H9 (cell line): ENCODE results near the gene TTC24. TPM values are rescaled to one million over a fixed set of nuclear protein-coding genes. Genes with fewer than 3 reads are reported as not detected.

Source experiments
- DNase-seq: peaks from one replicate; pipeline ENCODE4 v3.0.0-alpha.2; 2017
- H2AFZ ChIP-seq: one replicate; pipeline ENCODE4 v1.6.1; 2013; ENCODE audit warnings: mild to moderate bottlenecking, low read length, control low read depth, moderate library complexity
- H2AK5ac ChIP-seq: 2 replicates; pipeline ENCODE4 v1.6.1; 2013; ENCODE audit warnings: low read length, control low read depth, mixed read lengths; ENCODE audit not compliant: insufficient read length
- H2BK120ac ChIP-seq: one replicate; pipeline ENCODE4 v1.6.1; 2013; ENCODE audit warnings: low read depth, mild to moderate bottlenecking, low read length, control low read depth, inconsistent platforms; ENCODE audit not compliant: poor library complexity, severe bottlenecking
- H2BK12ac ChIP-seq: 2 replicates; pipeline ENCODE4 v1.6.1; 2013; ENCODE audit warnings: low read length, control low read depth, mixed read lengths, low read depth; ENCODE audit not compliant: insufficient read length
- H2BK15ac ChIP-seq: 2 replicates; pipeline ENCODE4 v1.6.1; 2013; ENCODE audit warnings: low read depth, low read length, control low read depth
- H2BK20ac ChIP-seq: one replicate; pipeline ENCODE4 v1.6.1; 2013; ENCODE audit warnings: low read depth, mild to moderate bottlenecking, low read length, control low read depth, inconsistent platforms; ENCODE audit not compliant: poor library complexity, severe bottlenecking
- H2BK5ac ChIP-seq: 2 replicates; pipeline ENCODE4 v1.6.1; 2013; ENCODE audit warnings: low read length, control low read depth, mixed read lengths; ENCODE audit not compliant: insufficient read length
- H3K14ac ChIP-seq: 2 replicates; pipeline ENCODE4 v1.6.1; 2013; ENCODE audit warnings: low read length, control low read depth; ENCODE audit not compliant: insufficient read depth
- H3K18ac ChIP-seq: 2 replicates; pipeline ENCODE4 v1.6.1; 2013; ENCODE audit warnings: low read depth, mild to moderate bottlenecking, mixed read lengths, low read length, control low read depth; ENCODE audit not compliant: insufficient read length
- H3K23ac ChIP-seq: 2 replicates; pipeline ENCODE4 v1.6.1; 2013; ENCODE audit warnings: low read length, control low read depth, mixed read lengths, low read depth; ENCODE audit not compliant: insufficient read length
- H3K23me2 ChIP-seq: 2 replicates; pipeline ENCODE4 v1.6.1; 2013; ENCODE audit warnings: low read depth, mild to moderate bottlenecking, mixed read lengths, low read length, control low read depth; ENCODE audit not compliant: insufficient read length, poor library complexity, severe bottlenecking
- H3K27ac ChIP-seq: 2 replicates; pipeline ENCODE4 v1.5.1; 2013; ENCODE audit warnings: low read length, control low read depth, mixed read lengths, low read depth; ENCODE audit not compliant: insufficient read length
- H3K27me3 ChIP-seq: 2 replicates; pipeline ENCODE4 v1.6.1; 2013; ENCODE audit warnings: low read length, control low read depth, inconsistent platforms; ENCODE audit not compliant: insufficient read depth
- H3K4ac ChIP-seq: 2 replicates; pipeline ENCODE4 v1.6.1; 2013; ENCODE audit warnings: low read depth, mild to moderate bottlenecking, control low read depth, inconsistent platforms, low read length, moderate library complexity
- H3K4me1 ChIP-seq: 2 replicates; pipeline ENCODE4 v1.6.1; 2013; ENCODE audit warnings: low read length, control low read depth, inconsistent platforms; ENCODE audit not compliant: insufficient read depth
- H3K4me2 ChIP-seq: 2 replicates; pipeline ENCODE4 v1.6.1; 2013; ENCODE audit warnings: low read length, control low read depth, mixed read lengths; ENCODE audit not compliant: insufficient read length, insufficient read depth
- H3K56ac ChIP-seq: 2 replicates; pipeline ENCODE4 v1.6.1; 2013; ENCODE audit warnings: low read depth, mild to moderate bottlenecking, mixed read lengths, low read length, control low read depth; ENCODE audit not compliant: insufficient read length
- H3K79me1 ChIP-seq: 2 replicates; pipeline ENCODE4 v1.6.1; 2013; ENCODE audit warnings: low read depth, mild to moderate bottlenecking, moderate library complexity, low read length, control low read depth, inconsistent platforms; ENCODE audit not compliant: insufficient read depth, poor library complexity, severe bottlenecking
- H3K79me2 ChIP-seq: 2 replicates; pipeline ENCODE4 v1.6.1; 2013; ENCODE audit warnings: low read length, control low read depth, inconsistent platforms; ENCODE audit not compliant: insufficient read depth
- H3K9ac ChIP-seq: 2 replicates; pipeline ENCODE4 v1.6.1; 2013; ENCODE audit warnings: low read length, control low read depth, mixed read lengths; ENCODE audit not compliant: insufficient read length; ENCODE audit errors: extremely low read depth
- H3K9me3 ChIP-seq: one replicate; pipeline ENCODE4 v1.6.1; 2013; ENCODE audit warnings: low read depth, low read length, inconsistent platforms; ENCODE audit not compliant: control insufficient read depth
- H3T11ph ChIP-seq: one replicate; pipeline ENCODE4 v1.6.1; 2013; ENCODE audit warnings: mild to moderate bottlenecking, low read length, control low read depth, inconsistent platforms
- H4K20me1 ChIP-seq: one replicate; pipeline ENCODE4 v1.6.1; 2013; ENCODE audit not compliant: control insufficient read depth, insufficient read length, insufficient read depth
- H4K5ac ChIP-seq: 2 replicates; pipeline ENCODE4 v1.6.1; 2013; ENCODE audit warnings: low read depth, mild to moderate bottlenecking, mixed read lengths, low read length, control low read depth; ENCODE audit not compliant: insufficient read length
- H4K8ac ChIP-seq: replicated peaks from 2 replicates; pipeline ENCODE4 v1.6.1; 2013; ENCODE audit warnings: low read length, control low read depth, mixed read lengths, low read depth; ENCODE audit not compliant: insufficient read length
- H4K91ac ChIP-seq: 2 replicates; pipeline ENCODE4 v1.6.1; 2013; ENCODE audit warnings: low read depth, mild to moderate bottlenecking, moderate library complexity, mixed read lengths, low read length, control low read depth; ENCODE audit not compliant: insufficient read length
- H3K27ac Mint-ChIP-seq, 3 experiments: 2 replicates in 2 of 3; 3 replicates in 1 of 3; pipeline ENCODE4 v1.8.0; 2020 to 2021; ENCODE audit warnings: mixed read lengths in 3 of 3, mild to moderate bottlenecking in 1 of 3, moderate library complexity in 1 of 3
- H3K27me3 Mint-ChIP-seq: 2 replicates; pipeline ENCODE4 v1.8.0; 2021; ENCODE audit warnings: low read depth, mild to moderate bottlenecking, moderate library complexity, mixed read lengths
- H3K36me3 Mint-ChIP-seq, 3 experiments: 2 replicates in 2 of 3; 3 replicates in 1 of 3; pipeline ENCODE4 v1.8.0; 2020 to 2021; ENCODE audit warnings: low read depth in 3 of 3, mixed read lengths in 3 of 3; ENCODE audit not compliant: insufficient read depth in 1 of 3
- H3K4me1 Mint-ChIP-seq, 2 experiments: 2 replicates each; pipeline ENCODE4 v1.8.0; 2020; ENCODE audit warnings: mixed read lengths in 2 of 2
- H3K4me3 Mint-ChIP-seq, 2 experiments: 2 replicates in 1 of 2; 3 replicates in 1 of 2; pipeline ENCODE4 v1.8.0; 2020 to 2021; ENCODE audit warnings: mild to moderate bottlenecking in 2 of 2, mixed read lengths in 2 of 2, moderate library complexity in 1 of 2
- H3K9me3 Mint-ChIP-seq, 2 experiments: 2 replicates in 1 of 2; 3 replicates in 1 of 2; pipeline ENCODE4 v1.8.0; 2020; ENCODE audit warnings: mild to moderate bottlenecking in 2 of 2, mixed read lengths in 2 of 2, moderate library complexity in 1 of 2
- WGBS: extraction: QIAGEN DNeasy Blood & Tissue Kit; methylation state at CpG from one replicate; pipeline ENCODE4 v1.1.7; 2013; ENCODE audit warnings: missing lambda C conversion rate, low lambda C conversion rate, mixed read lengths; ENCODE audit not compliant: insufficient read length; ENCODE audit errors: extremely low coverage; 5-methylcytosine and 5-hydroxymethylcytosine counted together
- total RNA-seq: library from RNA; stranded (reverse); gene quantifications from 2 replicates; pipeline ENCODE4 v1.2.1, GENCODE V29; 2021
- TF ChIP-seq, protein P1 (sequence below): fragments of 200-600 bp; sonication (generic); conservative IDR thresholded peaks from 3 replicates; pipeline ENCODE4 v1.8.0; 2021; ENCODE audit warnings: antibody characterized with exemption, mild to moderate bottlenecking

TTC24 gene
- total RNA-seq, 1 experiment from 2014 or later, result 0.26 TPM

DNA sequence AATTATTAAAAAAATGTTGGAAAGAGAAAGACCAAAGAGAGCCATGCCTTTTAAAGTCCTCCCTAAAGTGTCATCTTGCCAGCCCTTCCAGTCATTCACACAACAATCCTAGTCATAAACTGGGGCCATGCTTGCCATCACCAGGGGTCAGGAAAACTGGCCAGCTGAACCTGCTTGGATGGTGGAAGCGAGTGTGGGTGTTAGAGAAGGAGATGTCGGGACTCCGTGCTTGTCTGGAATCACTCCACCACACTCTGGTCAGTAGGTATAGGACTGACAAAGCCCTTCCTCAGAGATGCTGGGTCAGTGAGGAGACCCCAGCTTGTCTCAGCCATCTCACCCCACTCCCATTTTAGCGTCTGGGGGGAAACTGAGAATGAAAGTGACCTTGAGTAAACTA is 36.4 kb downstream of the TTC24 start:
- H2BK20ac ChIP-seq, result no peak overlapping the region

More for the DNA sequence above, 36.4 kb downstream of the TTC24 start:
- H3K79me1 ChIP-seq, result no peaks in the 10 kb centered on the region
- H4K20me1 ChIP-seq, result no peaks in the 10 kb centered on the region
- no peaks in the 10 kb centered on the region; the same call in 1 of the 2 replicates for H3K4me1 ChIP-seq
- H3K36me3 Mint-ChIP-seq, result no peaks in the 10 kb centered on the region
- H3K27me3 ChIP-seq, result peaks cover 5% of the 10 kb centered on the region; the same call in 1 of the 2 replicates
- no peak overlapping the region for H2BK15ac ChIP-seq
- H3K9me3 ChIP-seq, result no peaks in the 10 kb centered on the region
- H3K4ac ChIP-seq, result no peak overlapping the region
- H3K9ac ChIP-seq, result no peak overlapping the region
- no peak overlapping the region for H4K5ac ChIP-seq
- H3K27ac ChIP-seq, result no peak overlapping the region
- H3K79me2 ChIP-seq, result no peaks in the 10 kb centered on the region
- H3K18ac ChIP-seq, result no peak overlapping the region
- H3K9me3 Mint-ChIP-seq, result no peaks in the 10 kb centered on the region; a peak in 1 of 5 replicates
- H3K23ac ChIP-seq, result no peak overlapping the region
- no peak overlapping the region for H3K56ac ChIP-seq
- H2BK120ac ChIP-seq, result no peak overlapping the region
- peaks cover 10 to 12% of the 10 kb centered on the region in 2 experiments for H3K4me1 Mint-ChIP-seq
- peaks cover 38% of the 10 kb centered on the region for H3K27me3 Mint-ChIP-seq
- H2AFZ ChIP-seq, result no peak overlapping the region
- no CpG with 5 or more reads among the region's 4 CpGs for WGBS
- H3T11ph ChIP-seq, result no peak overlapping the region
- H2BK12ac ChIP-seq, result no peak overlapping the region
- no peak overlapping the region for H3K4me3 Mint-ChIP-seq
- H3K14ac ChIP-seq, result no peak overlapping the region
- no peak overlapping the region for H2BK5ac ChIP-seq
- no peak overlapping the region for H3K4me2 ChIP-seq
- H3K23me2 ChIP-seq, result no peaks in the 10 kb centered on the region
- H4K91ac ChIP-seq, result no peak overlapping the region
- TF ChIP-seq, protein P1, sequence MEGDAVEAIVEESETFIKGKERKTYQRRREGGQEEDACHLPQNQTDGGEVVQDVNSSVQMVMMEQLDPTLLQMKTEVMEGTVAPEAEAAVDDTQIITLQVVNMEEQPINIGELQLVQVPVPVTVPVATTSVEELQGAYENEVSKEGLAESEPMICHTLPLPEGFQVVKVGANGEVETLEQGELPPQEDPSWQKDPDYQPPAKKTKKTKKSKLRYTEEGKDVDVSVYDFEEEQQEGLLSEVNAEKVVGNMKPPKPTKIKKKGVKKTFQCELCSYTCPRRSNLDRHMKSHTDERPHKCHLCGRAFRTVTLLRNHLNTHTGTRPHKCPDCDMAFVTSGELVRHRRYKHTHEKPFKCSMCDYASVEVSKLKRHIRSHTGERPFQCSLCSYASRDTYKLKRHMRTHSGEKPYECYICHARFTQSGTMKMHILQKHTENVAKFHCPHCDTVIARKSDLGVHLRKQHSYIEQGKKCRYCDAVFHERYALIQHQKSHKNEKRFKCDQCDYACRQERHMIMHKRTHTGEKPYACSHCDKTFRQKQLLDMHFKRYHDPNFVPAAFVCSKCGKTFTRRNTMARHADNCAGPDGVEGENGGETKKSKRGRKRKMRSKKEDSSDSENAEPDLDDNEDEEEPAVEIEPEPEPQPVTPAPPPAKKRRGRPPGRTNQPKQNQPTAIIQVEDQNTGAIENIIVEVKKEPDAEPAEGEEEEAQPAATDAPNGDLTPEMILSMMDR, result no peak
- H4K8ac ChIP-seq, result no peak overlapping the region
- no peak for DNase-seq
- H2AK5ac ChIP-seq, result no peak overlapping the region
- no peak overlapping the region for H3K27ac Mint-ChIP-seq
